Type B pancreatic cell (in vitro differentiated cells): Measurements from ENCODE around the gene TREML4. TPM values are rescaled to one million over a fixed set of nuclear protein-coding genes. Genes with fewer than 3 reads are reported as not detected.

Experiments
- DNase-seq: peaks from one replicate; pipeline ENCODE4 v3.0.0; 2021; ENCODE audit warnings: mixed read lengths; ENCODE audit not compliant: unreplicated experiment; ENCODE audit errors: extremely low spot score
- H3K27ac Mint-ChIP-seq: 2 replicates; pipeline ENCODE4 v1.8.0; 2021; ENCODE audit warnings: mild to moderate bottlenecking, mixed read lengths
- H3K27me3 Mint-ChIP-seq: 2 replicates; pipeline ENCODE4 v1.8.0; 2021; ENCODE audit warnings: mixed read lengths
- H3K36me3 Mint-ChIP-seq: 2 replicates; pipeline ENCODE4 v1.8.0; 2021; ENCODE audit warnings: mixed read lengths
- H3K4me1 Mint-ChIP-seq: one replicate; pipeline ENCODE4 v1.8.0; 2021; ENCODE audit warnings: mixed read lengths; ENCODE audit not compliant: unreplicated experiment
- H3K4me3 Mint-ChIP-seq: 2 replicates; pipeline ENCODE4 v1.8.0; 2021; ENCODE audit warnings: mild to moderate bottlenecking, mixed read lengths
- H3K9me3 Mint-ChIP-seq: 2 replicates; pipeline ENCODE4 v1.8.0; 2021; ENCODE audit warnings: mixed read lengths
- total RNA-seq: library from RNA; stranded (reverse); gene quantifications from 2 replicates; pipeline ENCODE4 v1.2.1, GENCODE V29; 2021; ENCODE audit warnings: low replicate concordance
- TF ChIP-seq, protein P1 (sequence below): fragments of 200-600 bp; sonication (generic); conservative IDR thresholded peaks from 2 replicates; pipeline ENCODE4 v1.5.0; 2021; ENCODE audit warnings: antibody characterized with exemption, mild to moderate bottlenecking

TREML4 gene
- total RNA-seq, 1 donor from 2014 or later, result not detected

GRCh38 chr6:41247882-41248705, 19.9 kb downstream of the TREML4 start:
- no peak for DNase-seq
- Mint-ChIP-seq H3K4me1 (no peaks in the 10 kb centered on the region), H3K27ac (no peak overlapping the region), H3K4me3 (no peak overlapping the region), H3K9me3 (no peaks in the 10 kb centered on the region), H3K36me3 (no peaks in the 10 kb centered on the region), H3K27me3 (peaks cover 43% of the 10 kb centered on the region)
- TF ChIP-seq, protein P1, sequence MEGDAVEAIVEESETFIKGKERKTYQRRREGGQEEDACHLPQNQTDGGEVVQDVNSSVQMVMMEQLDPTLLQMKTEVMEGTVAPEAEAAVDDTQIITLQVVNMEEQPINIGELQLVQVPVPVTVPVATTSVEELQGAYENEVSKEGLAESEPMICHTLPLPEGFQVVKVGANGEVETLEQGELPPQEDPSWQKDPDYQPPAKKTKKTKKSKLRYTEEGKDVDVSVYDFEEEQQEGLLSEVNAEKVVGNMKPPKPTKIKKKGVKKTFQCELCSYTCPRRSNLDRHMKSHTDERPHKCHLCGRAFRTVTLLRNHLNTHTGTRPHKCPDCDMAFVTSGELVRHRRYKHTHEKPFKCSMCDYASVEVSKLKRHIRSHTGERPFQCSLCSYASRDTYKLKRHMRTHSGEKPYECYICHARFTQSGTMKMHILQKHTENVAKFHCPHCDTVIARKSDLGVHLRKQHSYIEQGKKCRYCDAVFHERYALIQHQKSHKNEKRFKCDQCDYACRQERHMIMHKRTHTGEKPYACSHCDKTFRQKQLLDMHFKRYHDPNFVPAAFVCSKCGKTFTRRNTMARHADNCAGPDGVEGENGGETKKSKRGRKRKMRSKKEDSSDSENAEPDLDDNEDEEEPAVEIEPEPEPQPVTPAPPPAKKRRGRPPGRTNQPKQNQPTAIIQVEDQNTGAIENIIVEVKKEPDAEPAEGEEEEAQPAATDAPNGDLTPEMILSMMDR, result no peak

DNA sequence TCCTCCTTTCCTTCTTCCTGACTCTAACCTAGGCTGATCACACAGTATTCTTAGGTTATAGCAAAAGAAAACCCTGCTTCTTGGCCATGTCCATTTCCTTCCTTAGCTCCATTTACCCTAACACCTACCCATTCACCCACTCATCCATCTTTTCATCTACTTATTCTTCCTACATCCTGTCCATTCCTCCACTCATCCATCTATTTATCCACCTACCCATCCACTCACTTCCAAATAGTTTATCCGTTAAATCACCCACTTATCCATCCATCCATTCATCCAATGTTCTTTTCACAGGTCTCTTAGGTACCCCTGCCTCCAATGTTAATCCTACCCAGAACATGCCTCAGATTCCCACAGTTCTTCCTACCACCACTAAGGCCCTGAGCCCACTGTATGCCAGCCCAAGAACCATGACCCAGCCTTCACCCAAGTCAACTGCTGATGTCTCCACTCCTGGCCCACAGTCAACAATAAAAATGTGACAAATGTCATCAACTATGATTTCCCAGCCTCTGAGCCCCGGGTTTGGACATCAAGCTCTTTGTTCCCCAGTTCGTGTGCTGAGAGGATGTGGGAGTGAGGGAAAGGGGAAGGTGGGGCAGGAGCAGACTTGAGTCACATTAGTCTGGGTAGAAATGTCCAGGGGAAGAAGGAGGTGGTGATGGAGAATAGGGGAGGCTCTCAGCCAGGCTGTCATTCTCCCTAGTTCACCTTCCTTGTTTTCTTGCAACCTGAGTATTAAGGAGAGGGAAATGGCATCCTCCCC, 24.4 kb downstream of the TREML4 start:
- no peak for DNase-seq
- TF ChIP-seq, protein P1, result no peak
- H3K27ac Mint-ChIP-seq, result no peak overlapping the region
- peaks cover 24% of the 10 kb centered on the region for H3K27me3 Mint-ChIP-seq
- no peaks in the 10 kb centered on the region for H3K9me3 Mint-ChIP-seq
- peaks cover 17% of the 10 kb centered on the region for H3K4me1 Mint-ChIP-seq
- no peaks in the 10 kb centered on the region for H3K36me3 Mint-ChIP-seq
- H3K4me3 Mint-ChIP-seq, result no peak overlapping the region

DNA sequence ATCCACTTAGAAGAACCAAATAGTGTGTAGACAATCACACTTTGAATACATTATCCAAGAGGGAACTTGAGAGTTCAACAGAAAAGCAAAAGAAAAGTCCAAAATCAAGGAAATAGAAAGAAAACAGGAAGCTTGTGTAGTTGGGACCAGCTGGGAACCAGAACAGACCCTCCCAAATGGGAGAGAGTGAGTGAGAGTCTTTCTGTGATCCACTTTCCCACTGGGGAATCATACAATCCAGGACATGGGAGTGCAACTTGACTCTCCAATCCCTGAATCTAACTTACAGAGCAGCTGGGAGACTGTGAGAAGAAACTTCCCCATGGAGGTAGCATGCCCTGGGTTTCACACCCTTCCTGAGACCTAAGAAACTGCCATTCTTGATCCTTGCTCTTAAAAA, 27.0 kb downstream of the TREML4 start:
- H3K9me3 Mint-ChIP-seq, result peaks cover 6% of the 10 kb centered on the region
- H3K4me1 Mint-ChIP-seq, result peaks cover 29% of the 10 kb centered on the region
- no peak overlapping the region for H3K27ac Mint-ChIP-seq
- DNase-seq, result no peak
- H3K36me3 Mint-ChIP-seq, result no peaks in the 10 kb centered on the region
- H3K27me3 Mint-ChIP-seq, result peaks cover 14% of the 10 kb centered on the region
- H3K4me3 Mint-ChIP-seq, result no peak overlapping the region
- TF ChIP-seq, protein P1, result no peak

DNA sequence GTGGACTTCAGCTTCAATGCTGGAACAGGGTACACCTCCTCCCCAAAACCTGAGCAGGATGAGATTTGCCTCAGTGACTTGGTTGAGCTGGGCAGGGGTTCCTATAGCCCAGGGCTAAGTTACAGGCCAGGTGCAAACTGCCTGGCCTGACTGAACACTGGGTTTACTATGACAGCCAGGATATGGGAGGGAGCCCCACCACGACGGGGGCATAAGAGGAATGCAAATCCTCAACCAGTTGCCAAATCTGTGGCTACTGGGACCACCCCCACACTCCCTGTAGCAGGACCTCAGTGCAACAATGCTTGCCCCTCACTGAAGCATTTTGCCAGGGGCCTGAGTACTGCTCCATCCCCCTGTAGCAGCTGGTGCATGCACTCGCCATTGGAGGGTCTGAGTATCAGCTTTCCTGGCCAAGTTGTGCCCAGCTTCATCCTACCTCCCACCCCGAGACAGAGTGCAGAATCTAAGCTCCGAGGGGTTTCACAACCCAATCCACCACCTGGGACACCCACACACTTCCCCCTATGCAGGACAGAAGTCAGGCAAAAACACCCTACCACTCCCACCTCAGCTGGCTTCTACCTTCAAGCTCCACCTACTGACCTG, 27.6 kb downstream of the TREML4 start:
- TF ChIP-seq, protein P1, result no peak
- Mint-ChIP-seq H3K9me3 (peaks cover 6% of the 10 kb centered on the region), H3K4me3 (no peak overlapping the region)

GRCh38 chr6:41256383-41256782, 28.2 kb downstream of the TREML4 start:
- peaks cover 6% of the 10 kb centered on the region for H3K9me3 Mint-ChIP-seq
- no peak for DNase-seq
- no peaks in the 10 kb centered on the region for H3K36me3 Mint-ChIP-seq
- H3K27me3 Mint-ChIP-seq, result peaks cover 14% of the 10 kb centered on the region
- no peak overlapping the region for H3K4me3 Mint-ChIP-seq
- TF ChIP-seq, protein P1, result no peak
- peaks cover 29% of the 10 kb centered on the region for H3K4me1 Mint-ChIP-seq
- no peak overlapping the region for H3K27ac Mint-ChIP-seq

More for the DNA sequence above, 27.6 kb downstream of the TREML4 start:
- no peak for DNase-seq
- H3K27me3 Mint-ChIP-seq, result peaks cover 14% of the 10 kb centered on the region
- peaks cover 29% of the 10 kb centered on the region for H3K4me1 Mint-ChIP-seq
- H3K36me3 Mint-ChIP-seq, result no peaks in the 10 kb centered on the region
- no peak overlapping the region for H3K27ac Mint-ChIP-seq
